MM.1S (cell line): ENCODE results near the gene ARHGEF2.

Experiments
- DNase-seq: peaks from one replicate; pipeline ENCODE4 v3.0.0-alpha.2; 2015
- H2AFZ ChIP-seq: fragments of 300-600 bp; sonication (generic); 2 replicates; pipeline ENCODE4 v1.6.0; 2016; ENCODE audit warnings: antibody characterized with exemption, low read length
- H3F3A ChIP-seq: fragments of 300-600 bp; sonication (generic); 2 replicates; pipeline ENCODE4 v1.6.1; 2016; ENCODE audit warnings: mild to moderate bottlenecking, antibody characterized with exemption, low read length, moderate library complexity, mixed read lengths; ENCODE audit not compliant: insufficient read depth
- H3K27ac ChIP-seq: fragments of 300-600 bp; sonication (generic); 2 replicates; pipeline ENCODE4 v1.5.1; 2016; ENCODE audit warnings: mild to moderate bottlenecking, low read length
- H3K27me3 ChIP-seq: fragments of 300-600 bp; sonication (generic); replicated peaks from 2 replicates; pipeline ENCODE4 v1.6.0; 2016; ENCODE audit warnings: low read length; ENCODE audit not compliant: insufficient read depth
- H3K36me3 ChIP-seq: fragments of 300-600 bp; sonication (generic); replicated peaks from 2 replicates; pipeline ENCODE4 v1.6.1; 2016; ENCODE audit warnings: mild to moderate bottlenecking, low read length, mixed read lengths; ENCODE audit not compliant: insufficient read depth
- H3K4me1 ChIP-seq: fragments of 300-600 bp; sonication (generic); 2 replicates; pipeline ENCODE4 v1.6.1; 2016; ENCODE audit warnings: low read length, mixed read lengths
- H3K4me2 ChIP-seq: fragments of 300-600 bp; sonication (generic); 2 replicates; pipeline ENCODE4 v1.6.0; 2016; ENCODE audit warnings: low read depth, low read length
- H3K4me3 ChIP-seq: fragments of 300-600 bp; sonication (generic); 2 replicates; pipeline ENCODE4 v1.5.1; 2016; ENCODE audit warnings: low read length, mixed read lengths
- H3K79me2 ChIP-seq: fragments of 300-600 bp; sonication (generic); 2 replicates; pipeline ENCODE4 v1.6.1; 2016; ENCODE audit warnings: mixed run types, low read length, mixed read lengths
- H3K9ac ChIP-seq: fragments of 300-600 bp; sonication (generic); 2 replicates; pipeline ENCODE4 v1.6.1; 2016; ENCODE audit warnings: low read length, mixed read lengths
- H3K9me2 ChIP-seq: fragments of 300-600 bp; sonication (generic); replicated peaks from 2 replicates; pipeline ENCODE4 v1.6.1; 2016; ENCODE audit warnings: mild to moderate bottlenecking, low read length, mixed read lengths; ENCODE audit not compliant: insufficient read depth
- H3K9me3 ChIP-seq: fragments of 300-600 bp; sonication (generic); replicated peaks from 2 replicates; pipeline ENCODE4 v1.6.1; 2016; ENCODE audit warnings: mild to moderate bottlenecking, low read length, mixed read lengths; ENCODE audit not compliant: insufficient read depth
- H4K20me1 ChIP-seq: fragments of 300-600 bp; sonication (generic); 2 replicates; pipeline ENCODE4 v1.6.1; 2016; ENCODE audit warnings: mild to moderate bottlenecking, low read length, moderate library complexity, mixed read lengths; ENCODE audit not compliant: insufficient read depth
- CTCF ChIP-seq: fragments of 300-600 bp; sonication (generic); IDR thresholded peaks from 2 replicates; pipeline ENCODE4 v1.5.1; 2016; ENCODE audit warnings: antibody characterized with exemption, low read length, mixed read lengths
- EZH2 ChIP-seq: fragments of 300-600 bp; sonication (generic); optimal IDR thresholded peaks from 2 replicates; pipeline ENCODE3; 2017; ENCODE audit warnings: low read depth, mild to moderate bottlenecking, antibody characterized with exemption, low read length, mixed read lengths
- EZH2phosphoT487 ChIP-seq: fragments of 300-600 bp; sonication (generic); IDR thresholded peaks from 2 replicates; pipeline ENCODE4 v1.6.1; 2018; ENCODE audit warnings: antibody characterized with exemption, low read length

ARHGEF2 gene

GRCh38 chr1:156004843-156005584 is 26.7 kb upstream of the ARHGEF2 start:
- Histone ChIP-seq H3K9me2 (no peaks in the 10 kb centered on the region), H2AFZ (no peak overlapping the region), H3K27me3 (no peaks in the 10 kb centered on the region), H3F3A (peaks cover 32% of the 10 kb centered on the region), H3K79me2 (0 out of 2 replicates have a peak, but pooled peaks cover 7% of the 10 kb centered on the region), H3K4me2 (no peak overlapping the region), H3K9me3 (no peaks in the 10 kb centered on the region), H3K4me1 (peaks cover 33% of the 10 kb centered on the region), H4K20me1 (no peaks in the 10 kb centered on the region), H3K36me3 (peaks cover 6% of the 10 kb centered on the region; the same call in 1 of the 2 replicates), H3K9ac (no peak overlapping the region), H3K4me3 (no peak overlapping the region), H3K27ac (no peak overlapping the region)
- TF ChIP-seq CTCF (no peak), EZH2 (no peak), EZH2phosphoT487 (no peak)
- DNase-seq = no peak

GRCh38 chr1:156003923-156004188 is 25.5 kb upstream of the ARHGEF2 start:
- peak overlapping the region; percentile 41 for H3K27ac ChIP-seq

GRCh38 chr1:156002188-156002911 is 24.0 kb upstream of the ARHGEF2 start:
- Histone ChIP-seq H3K4me1 (peaks cover 20% of the 10 kb centered on the region), H3K27me3 (no peaks in the 10 kb centered on the region), H4K20me1 (no peaks in the 10 kb centered on the region), H3K4me2 (no peak overlapping the region), H3K9me2 (no peaks in the 10 kb centered on the region), H3K27ac (no peak overlapping the region), H3K4me3 (no peak overlapping the region), H3K36me3 (no peaks in the 10 kb centered on the region), H3K9me3 (no peaks in the 10 kb centered on the region), H3K79me2 (no peaks in the 10 kb centered on the region), H3K9ac (no peak overlapping the region), H3F3A (peaks cover 22% of the 10 kb centered on the region), H2AFZ (no peak overlapping the region)
- no peak for TF ChIP-seq EZH2phosphoT487
- TF ChIP-seq CTCF = no peak
- no peak for TF ChIP-seq EZH2
- DNase-seq = no peak

More at GRCh38 chr1:156003923-156004188, 25.5 kb upstream of the ARHGEF2 start:
- Histone ChIP-seq H3K4me2 (peak overlapping the region; percentile 63), H3K36me3 (no peaks in the 10 kb centered on the region; the same call in 1 of the 2 replicates), H4K20me1 (no peaks in the 10 kb centered on the region), H3K9me2 (no peaks in the 10 kb centered on the region), H3K9me3 (no peaks in the 10 kb centered on the region), H2AFZ (peak overlapping the region; percentile 64), H3K4me3 (peak overlapping the region; percentile 45), H3K9ac (peak overlapping the region; percentile 30; the same call in 1 of the 2 replicates), H3K27me3 (no peaks in the 10 kb centered on the region), H3K79me2 (0 out of 2 replicates have a peak, but pooled peaks cover under 1% of the 10 kb centered on the region), H3K4me1 (peaks cover 25% of the 10 kb centered on the region), H3F3A (peaks cover 26% of the 10 kb centered on the region)
- no peak for TF ChIP-seq EZH2phosphoT487
- no peak for TF ChIP-seq EZH2
- no peak for TF ChIP-seq CTCF
- peak; percentile 30 for DNase-seq
